Measurements from ENCODE around the gene HEXD.

The HEXD gene

DNA sequence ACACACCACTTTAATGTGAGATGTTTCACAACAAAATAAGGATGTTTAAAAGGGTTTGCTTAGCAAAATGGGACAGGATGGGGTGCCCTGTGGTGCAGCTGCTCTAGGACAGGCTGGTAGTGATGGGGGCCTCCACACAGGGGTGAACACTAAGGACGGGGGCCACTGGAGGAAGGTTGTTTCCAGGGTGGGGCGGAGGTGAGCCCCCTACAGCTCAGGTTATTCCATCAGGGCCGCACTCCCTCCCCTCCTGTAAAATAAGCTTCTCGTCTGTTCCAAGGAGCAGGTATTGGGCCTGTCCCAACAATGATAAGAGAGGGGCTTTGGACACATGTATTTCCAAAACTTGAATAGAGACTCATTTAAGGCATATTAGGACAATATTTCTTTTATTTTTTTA is 1.9 kb upstream of the HEXD start:
- no peak for DNase-seq (ENCODE audit: low read depth)

GRCh38 chr17:82416771-82417170 is 1.4 kb upstream of the HEXD start:
- DNase-seq (ENCODE audit: low read depth): no peak

GRCh38 chr17:82419540-82419939 is 1.4 kb downstream of the HEXD start:
- no peak for DNase-seq (ENCODE audit: low read depth)

DNA sequence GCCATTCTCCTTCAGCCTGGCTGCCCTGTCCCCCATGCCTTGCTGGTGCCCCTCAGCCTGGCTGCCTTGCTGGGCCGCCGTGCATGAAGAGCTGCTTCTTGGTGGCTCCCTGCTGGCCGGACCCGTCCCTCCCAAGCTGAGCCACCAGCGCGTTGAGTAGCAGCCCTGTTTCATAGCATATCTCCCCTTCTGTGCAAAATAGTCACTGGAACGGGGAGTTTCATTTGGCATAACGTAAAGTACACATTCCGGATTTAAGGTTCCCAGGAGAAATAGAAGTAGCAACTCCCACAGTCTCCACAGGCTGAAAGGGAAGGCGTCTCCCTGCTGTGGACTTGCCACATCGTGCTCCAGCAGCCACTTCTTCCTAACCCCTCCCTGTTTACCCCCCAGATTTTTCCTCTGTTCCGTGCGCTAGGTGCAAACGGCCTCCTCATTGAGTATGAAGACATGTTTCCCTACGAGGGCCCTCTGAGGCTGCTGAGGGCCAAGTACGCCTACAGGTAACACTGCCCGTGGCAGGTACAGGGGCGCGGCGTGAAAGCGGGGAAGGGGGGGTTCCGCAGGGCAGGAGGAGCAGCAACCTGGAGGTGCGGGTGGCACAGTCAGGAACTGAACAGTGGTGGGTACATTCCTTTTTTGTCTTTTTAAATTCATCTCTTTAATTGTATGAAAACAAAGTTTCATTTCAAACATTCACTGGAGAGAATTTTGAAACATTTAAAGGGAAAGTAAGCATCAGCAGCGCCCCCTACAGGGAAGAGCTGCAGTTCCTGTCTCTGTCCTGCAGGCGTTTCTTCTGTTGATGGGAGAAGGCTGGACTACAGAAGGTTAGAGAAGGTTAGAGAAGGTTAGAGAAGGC is 6.1 kb downstream of the HEXD start:
- DNase-seq (ENCODE audit: low read depth): no peak

DNA sequence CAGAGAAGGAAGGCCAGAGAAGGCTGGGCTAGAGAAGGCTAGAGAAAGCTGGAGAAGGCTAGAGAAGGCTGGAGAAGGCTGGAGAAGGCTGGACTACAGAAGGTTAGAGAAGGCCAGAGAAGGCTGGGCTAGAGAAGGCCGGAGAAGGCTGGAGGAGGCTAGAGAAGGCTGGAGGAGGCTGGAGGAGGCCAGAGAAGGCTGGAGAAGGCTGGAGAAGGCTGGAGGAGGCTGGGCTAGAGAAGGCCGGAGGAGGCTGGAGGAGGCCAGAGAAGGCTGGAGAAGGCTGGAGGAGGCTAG is 6.7 kb downstream of the HEXD start:
- no peak for DNase-seq (ENCODE audit: low read depth)

- no peak for DNase-seq (ENCODE audit: low read depth)
Observed at GRCh38 chr17:82428546-82428945, 10.4 kb downstream of the HEXD start.

DNA sequence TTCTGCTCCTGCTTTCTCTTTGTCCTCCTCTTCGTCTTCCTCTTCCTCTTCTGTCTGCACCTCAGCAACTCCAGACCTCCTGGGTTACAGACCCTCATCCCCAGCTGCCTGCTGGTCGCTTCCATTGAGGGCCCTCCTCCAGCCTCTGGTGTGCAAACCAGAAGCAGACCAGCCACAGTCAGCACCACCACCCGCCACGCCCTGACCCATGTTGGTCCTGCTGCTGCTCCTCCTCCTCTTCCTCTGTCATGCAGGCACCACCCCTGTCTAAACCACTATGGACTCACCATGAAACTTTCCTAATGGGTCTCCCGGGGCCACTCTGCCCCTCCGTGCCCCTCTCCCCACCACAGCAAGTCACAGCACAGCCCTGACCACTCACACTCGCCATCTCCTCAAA is 11.7 kb downstream of the HEXD start:
- no peak for DNase-seq (ENCODE audit: low read depth)

GRCh38 chr17:82432017-82432416 is 13.9 kb downstream of the HEXD start:
- DNase-seq (ENCODE audit: low read depth): no peak

- no peak for DNase-seq (ENCODE audit: low read depth)
Observed at GRCh38 chr17:82433560-82434215, 15.5 kb downstream of the HEXD start.

- DNase-seq (ENCODE audit: low read depth): no peak
Observed at GRCh38 chr17:82434216-82434565, 16.0 kb downstream of the HEXD start.

- DNase-seq (ENCODE audit: low read depth): no peak
Observed at GRCh38 chr17:82435103-82435502, 17.0 kb downstream of the HEXD start.

GRCh38 chr17:82435601-82436583 is 17.7 kb downstream of the HEXD start:
- DNase-seq (ENCODE audit: low read depth): no peak

- DNase-seq (ENCODE audit: low read depth): no peak
Observed at GRCh38 chr17:82436601-82437324, 18.6 kb downstream of the HEXD start.

DNA sequence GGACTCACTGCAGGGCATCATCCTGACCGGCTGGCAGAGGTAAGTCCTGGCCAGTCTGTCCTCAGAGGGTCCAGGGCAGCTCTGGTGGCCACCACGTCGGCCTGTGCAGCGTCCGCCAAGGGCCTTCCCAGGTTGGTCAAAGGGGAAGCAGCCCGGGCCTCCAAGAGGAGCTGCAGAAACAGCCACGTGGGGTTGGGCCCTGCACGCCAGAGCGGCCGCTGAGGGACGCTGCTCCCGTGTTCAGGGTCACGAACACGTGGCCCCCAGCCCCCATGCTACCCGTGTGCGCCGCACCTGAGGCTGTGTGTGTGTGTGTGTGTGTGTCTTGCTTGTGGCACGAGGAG is 19.1 kb downstream of the HEXD start:
- no peak for DNase-seq (ENCODE audit: low read depth)

GRCh38 chr17:82438401-82439193 is 20.4 kb downstream of the HEXD start:
- DNase-seq (ENCODE audit: low read depth): no peak

DNA sequence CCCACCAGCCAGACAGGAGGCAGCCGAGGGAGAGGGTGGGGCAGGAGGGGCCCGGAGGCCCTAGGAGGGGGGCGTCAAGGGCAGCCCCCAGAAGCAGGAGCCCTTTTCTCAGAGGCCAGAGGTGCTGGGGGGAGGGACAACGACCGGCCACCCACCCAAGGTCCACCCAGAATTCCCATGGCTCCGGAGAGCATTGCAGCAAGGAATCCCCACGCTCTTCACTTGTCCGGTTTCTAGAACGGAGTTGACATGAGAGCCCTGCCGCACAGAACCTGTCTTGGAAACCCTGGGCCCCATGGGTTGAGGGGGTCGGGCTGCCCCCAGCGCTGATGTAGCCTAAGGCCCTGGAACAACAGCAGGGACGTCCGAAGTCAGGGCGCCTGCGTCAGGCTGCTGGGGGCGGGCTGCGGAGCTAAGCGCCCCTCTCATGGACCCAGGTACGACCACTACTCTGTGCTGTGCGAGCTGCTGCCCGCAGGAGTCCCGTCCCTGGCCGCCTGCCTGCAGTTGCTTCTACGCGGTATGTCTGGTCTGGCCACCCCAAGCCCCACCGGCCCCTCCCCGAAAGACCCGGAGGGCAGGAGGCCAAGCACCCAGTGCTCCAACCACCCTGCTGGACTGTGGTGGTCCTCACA is 21.2 kb downstream of the HEXD start:
- no peak for DNase-seq (ENCODE audit: low read depth)

GRCh38 chr17:82439829-82440365 is 21.8 kb downstream of the HEXD start:
- no peak for DNase-seq (ENCODE audit: low read depth)

GRCh38 chr17:82440469-82440981 is 22.4 kb downstream of the HEXD start:
- no peak for DNase-seq (ENCODE audit: low read depth)

DNA sequence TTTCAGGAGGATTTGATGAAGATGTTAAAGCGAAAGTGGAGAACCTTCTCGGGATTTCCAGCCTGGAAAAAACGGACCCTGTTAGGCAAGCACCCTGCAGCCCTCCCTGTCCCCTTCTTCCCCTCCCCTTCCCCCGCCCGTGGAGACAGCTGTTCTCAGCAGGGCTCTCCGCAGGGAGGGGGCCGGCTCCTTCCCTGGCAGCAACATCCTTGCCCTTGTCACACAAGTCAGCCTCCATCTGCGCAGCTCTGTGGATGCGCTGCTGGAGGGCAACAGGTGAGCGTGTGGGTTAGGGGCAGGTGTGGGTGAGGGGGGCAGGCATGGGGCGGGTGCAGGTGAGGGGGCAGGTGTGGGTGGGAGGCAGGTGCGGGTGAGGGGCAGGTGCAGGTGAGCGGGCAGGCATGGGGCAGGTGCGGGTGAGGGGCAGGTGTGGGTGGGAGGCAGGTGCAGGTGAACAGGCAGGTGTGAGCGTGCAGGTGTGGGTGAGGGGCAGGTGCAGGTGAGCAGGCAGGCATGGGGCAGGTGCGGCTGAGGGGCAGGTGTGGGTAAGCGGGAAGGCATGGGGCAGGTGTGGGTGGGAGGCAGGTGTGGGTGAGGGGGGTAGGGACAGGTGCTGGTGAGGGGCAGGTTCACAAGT is 23.0 kb downstream of the HEXD start:
- DNase-seq (ENCODE audit: low read depth): no peak

Data from activated T-cell treated with anti-CD3 and anti-CD28 coated beads for 24 hours (primary cell).